Mesodermal cell (in vitro differentiated cells): Measurements from ENCODE around the gene LEUTX.
"Not testable (repeated sequence)": the region's sequence is repeated elsewhere in the genome, so short reads cannot be mapped to it uniquely, and the experiment has no call there.

Experiments
- H3K27ac ChIP-seq: 2 replicates; pipeline ENCODE4 v1.7.0; 2013; ENCODE audit warnings: mild to moderate bottlenecking, low read depth, low read length, moderate library complexity; ENCODE audit not compliant: severe bottlenecking
- H3K36me3 ChIP-seq: 2 replicates; pipeline ENCODE4 v1.7.1; 2013; ENCODE audit warnings: mild to moderate bottlenecking, low read length, moderate library complexity; ENCODE audit not compliant: control insufficient read depth, insufficient read depth
- H3K4me1 ChIP-seq: one replicate; pipeline ENCODE4 v1.7.1; 2013; ENCODE audit warnings: mild to moderate bottlenecking, low read length; ENCODE audit not compliant: insufficient read depth, control insufficient read depth, poor library complexity, severe bottlenecking
- H3K4me3 ChIP-seq: 2 replicates; pipeline ENCODE4 v1.7.0; 2013; ENCODE audit warnings: low read length, control low read depth, mild to moderate bottlenecking; ENCODE audit not compliant: insufficient read depth, poor library complexity, severe bottlenecking; ENCODE audit errors: extremely low read depth
- H3K9me3 ChIP-seq: 2 replicates; pipeline ENCODE4 v1.7.1; 2013; ENCODE audit warnings: mild to moderate bottlenecking, low read length, moderate library complexity; ENCODE audit not compliant: control insufficient read depth
- WGBS, 2 experiments: methylation state at CpG; one replicate each; pipeline ENCODE4 v1.1.5; 2013; ENCODE audit warnings: missing lambda C conversion rate in 2 of 2; ENCODE audit not compliant: insufficient coverage in 2 of 2; 5-methylcytosine and 5-hydroxymethylcytosine counted together

Gene LEUTX

GRCh38 chr19:39768786-39769185 is 9.9 kb upstream of the LEUTX start:
- Histone ChIP-seq H3K4me3 (no peak overlapping the region), H3K4me1 (no peaks in the 10 kb centered on the region), H3K27ac (no peak overlapping the region), H3K36me3 (no peaks in the 10 kb centered on the region), H3K9me3 (no peaks in the 10 kb centered on the region)
- WGBS, 2 experiments, result 49 to 58% methylated on average over 3 to 4 of the region's 4 CpGs

- no CpG with 5 or more reads among the region's 3 CpGs for WGBS, 2 experiments
These were observed 2.2 kb downstream of the LEUTX start for GRCh38 chr19:39780894-39781293.

GRCh38 chr19:39788244-39788643 is 9.6 kb downstream of the LEUTX start:
- Histone ChIP-seq H3K27ac (no peak overlapping the region), H3K4me3 (no peak overlapping the region), H3K9me3 (no peaks in the 10 kb centered on the region), H3K4me1 (no peaks in the 10 kb centered on the region), H3K36me3 (no peaks in the 10 kb centered on the region)

More at GRCh38 chr19:39780894-39781293, 2.2 kb downstream of the LEUTX start:
- Histone ChIP-seq H3K4me1 (no peaks in the 10 kb centered on the region), H3K4me3 (no peak overlapping the region), H3K36me3 (no peaks in the 10 kb centered on the region), H3K27ac (no peak overlapping the region), H3K9me3 (no peaks in the 10 kb centered on the region)

GRCh38 chr19:39792999-39793546 is 14.4 kb downstream of the LEUTX start:
- no peak overlapping the region for H3K27ac ChIP-seq
- H3K4me1 ChIP-seq, result no peaks in the 10 kb centered on the region
- no peaks in the 10 kb centered on the region for H3K36me3 ChIP-seq
- H3K9me3 ChIP-seq, result no peaks in the 10 kb centered on the region
- H3K4me3 ChIP-seq, result peak overlapping the region; percentile 31
- 1% methylated on average over 13 to 14 of the region's 17 CpGs for WGBS, 2 experiments

GRCh38 chr19:39795001-39795400 is 16.3 kb downstream of the LEUTX start:
- H3K9me3 ChIP-seq, result no peaks in the 10 kb centered on the region
- WGBS, 2 experiments, result 67 to 81% methylated on average over 1 to 3 of the region's 5 CpGs
- H3K36me3 ChIP-seq, result no peaks in the 10 kb centered on the region
- no peak overlapping the region for H3K27ac ChIP-seq
- no peaks in the 10 kb centered on the region for H3K4me1 ChIP-seq
- H3K4me3 ChIP-seq, result no peak overlapping the region

- no peaks in the 10 kb centered on the region for H3K4me1 ChIP-seq
- H3K4me3 ChIP-seq, result no peak overlapping the region
- no peaks in the 10 kb centered on the region for H3K36me3 ChIP-seq
- H3K9me3 ChIP-seq, result no peaks in the 10 kb centered on the region
- no peak overlapping the region for H3K27ac ChIP-seq
- WGBS, 2 experiments, result 63 to 71% methylated on average over 1 of the region's 2 CpGs
These were observed 17.4 kb downstream of the LEUTX start for GRCh38 chr19:39796000-39796498.

GRCh38 chr19:39797083-39797482 is 18.4 kb downstream of the LEUTX start:
- no peaks in the 10 kb centered on the region for H3K9me3 ChIP-seq
- no peaks in the 10 kb centered on the region for H3K36me3 ChIP-seq
- no peaks in the 10 kb centered on the region for H3K4me1 ChIP-seq
- H3K4me3 ChIP-seq, result no peak overlapping the region
- WGBS, 2 experiments, result no CpG with 5 or more reads among the region's 2 CpGs
- no peak overlapping the region for H3K27ac ChIP-seq

- Histone ChIP-seq H3K36me3 (no peaks in the 10 kb centered on the region), H3K4me1 (no peaks in the 10 kb centered on the region), H3K4me3 (no peak overlapping the region), H3K9me3 (no peaks in the 10 kb centered on the region), H3K27ac (no peak overlapping the region)
- 57% methylated on average over 2 of the region's 4 CpGs; no CpG with 5 or more reads in 1 of the 2 experiments for WGBS, 2 experiments
These were observed 24.3 kb downstream of the LEUTX start for GRCh38 chr19:39802958-39803357.

GRCh38 chr19:39805104-39805503 is 26.4 kb downstream of the LEUTX start:
- WGBS, 2 experiments, result 90 to 94% methylated on average over 5 of the region's 5 CpGs
- Histone ChIP-seq H3K36me3 (no peaks in the 10 kb centered on the region), H3K27ac (no peak overlapping the region), H3K9me3 (no peaks in the 10 kb centered on the region), H3K4me3 (no peak overlapping the region), H3K4me1 (no peaks in the 10 kb centered on the region)

- H3K36me3 ChIP-seq, result no peaks in the 10 kb centered on the region
- no peak overlapping the region for H3K4me3 ChIP-seq
- 60% methylated on average over 1 of the region's 5 CpGs; no CpG with 5 or more reads in 1 of the 2 experiments for WGBS, 2 experiments
- H3K9me3 ChIP-seq, result no peaks in the 10 kb centered on the region
- no peak overlapping the region for H3K27ac ChIP-seq
- H3K4me1 ChIP-seq, result no peaks in the 10 kb centered on the region
These were observed 29.3 kb downstream of the LEUTX start for GRCh38 chr19:39807846-39808364.

GRCh38 chr19:39808688-39809087 is 30.0 kb downstream of the LEUTX start:
- not testable (repeated sequence) for H3K27ac ChIP-seq, H3K9me3 ChIP-seq, H3K4me3 ChIP-seq, H3K36me3 ChIP-seq, H3K4me1 ChIP-seq
- 64 to 88% methylated on average over 1 to 2 of the region's 7 CpGs for WGBS, 2 experiments
